ENCODE data around the gene INPP5A.

DNA sequence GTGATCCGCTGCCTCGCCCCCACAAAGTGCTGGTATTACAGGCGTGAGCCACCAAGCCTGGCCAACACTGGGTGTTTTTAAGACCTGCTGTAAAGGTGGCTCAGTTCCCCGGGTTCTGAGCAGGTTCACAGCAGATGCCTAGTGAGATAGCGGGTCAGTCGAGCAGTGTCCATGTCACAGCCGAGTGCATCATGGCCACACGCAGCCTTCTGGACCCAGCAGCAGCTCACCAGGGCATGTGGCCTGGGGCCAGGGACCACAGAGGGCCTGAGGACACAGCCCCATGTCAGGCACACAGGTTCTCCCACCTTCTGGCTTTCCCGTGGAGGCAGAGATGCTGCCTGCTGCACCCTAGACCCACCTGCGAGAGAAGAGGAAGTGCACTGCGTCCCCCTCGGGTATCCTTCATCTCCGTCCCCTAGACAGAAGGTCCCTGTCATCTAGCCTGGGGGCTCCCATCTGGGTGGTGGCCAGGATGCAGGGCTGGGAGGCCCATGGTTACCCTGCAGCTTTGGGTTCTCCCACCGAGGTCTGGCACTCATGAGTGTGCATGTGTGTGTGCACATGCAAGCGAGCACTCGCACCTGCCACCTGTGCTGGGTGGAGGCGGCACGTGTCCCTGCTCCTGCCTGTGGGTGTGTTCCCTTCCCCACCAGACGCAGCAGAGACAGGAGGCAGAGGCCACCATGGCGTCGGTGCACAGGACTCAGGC is 149.8 kb downstream of the INPP5A start:
- TF ChIP-seq, protein P1, sequence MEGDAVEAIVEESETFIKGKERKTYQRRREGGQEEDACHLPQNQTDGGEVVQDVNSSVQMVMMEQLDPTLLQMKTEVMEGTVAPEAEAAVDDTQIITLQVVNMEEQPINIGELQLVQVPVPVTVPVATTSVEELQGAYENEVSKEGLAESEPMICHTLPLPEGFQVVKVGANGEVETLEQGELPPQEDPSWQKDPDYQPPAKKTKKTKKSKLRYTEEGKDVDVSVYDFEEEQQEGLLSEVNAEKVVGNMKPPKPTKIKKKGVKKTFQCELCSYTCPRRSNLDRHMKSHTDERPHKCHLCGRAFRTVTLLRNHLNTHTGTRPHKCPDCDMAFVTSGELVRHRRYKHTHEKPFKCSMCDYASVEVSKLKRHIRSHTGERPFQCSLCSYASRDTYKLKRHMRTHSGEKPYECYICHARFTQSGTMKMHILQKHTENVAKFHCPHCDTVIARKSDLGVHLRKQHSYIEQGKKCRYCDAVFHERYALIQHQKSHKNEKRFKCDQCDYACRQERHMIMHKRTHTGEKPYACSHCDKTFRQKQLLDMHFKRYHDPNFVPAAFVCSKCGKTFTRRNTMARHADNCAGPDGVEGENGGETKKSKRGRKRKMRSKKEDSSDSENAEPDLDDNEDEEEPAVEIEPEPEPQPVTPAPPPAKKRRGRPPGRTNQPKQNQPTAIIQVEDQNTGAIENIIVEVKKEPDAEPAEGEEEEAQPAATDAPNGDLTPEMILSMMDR (IDR thresholded peaks at IDR 0.05), result no peak
- TF ChIP-seq POLR2A (IDR thresholded peaks at IDR 0.05), result no peak
